ENCODE results near the gene OR7D2. TPM values are rescaled to one million over a fixed set of nuclear protein-coding genes. Genes with fewer than 3 reads are reported as not detected.

The OR7D2 gene
- total RNA-seq, 2 donors from 2014 or later, result 0.17 TPM; not detected in 1

GRCh38 chr19:9156304-9156703, 22.5 kb upstream of the OR7D2 start:
- H3K4me1 ChIP-seq (replicated peaks), result no peaks in the 10 kb centered on the region
- intact Hi-C loops (cut with DNase I), result no loop called here
- H3K4me3 ChIP-seq, result no peak overlapping the region
- no peak overlapping the region for H3K27ac ChIP-seq
- TF ChIP-seq POLR2A (IDR thresholded peaks at IDR 0.05), result no peak
- TF ChIP-seq CTCF (IDR thresholded peaks at IDR 0.05), result no peak
- TF ChIP-seq POLR2AphosphoS5 (IDR thresholded peaks at IDR 0.05), result no peak
- 91% methylated on average over 1 of the region's 1 CpG for WGBS
- H3K36me3 ChIP-seq, result peaks cover 21 to 25% of the 10 kb centered on the region in 2 donors
- no peaks in the 10 kb centered on the region for H3K9me3 ChIP-seq
- no peaks in the 10 kb centered on the region for H3K27me3 ChIP-seq (replicated peaks; ENCODE audit: insufficient read depth)
- no peak for DNase-seq (ENCODE audit: low spot score)

GRCh38 chr19:9159891-9160290, 18.9 kb upstream of the OR7D2 start:
- no peaks in the 10 kb centered on the region for H3K9me3 ChIP-seq
- H3K27me3 ChIP-seq (replicated peaks; ENCODE audit: insufficient read depth), result no peaks in the 10 kb centered on the region
- H3K27ac ChIP-seq, result no peak overlapping the region
- 98% methylated on average over 13 of the region's 13 CpGs for WGBS
- intact Hi-C loops (cut with DNase I), result no loop called here
- no peak for DNase-seq (ENCODE audit: low spot score)
- TF ChIP-seq POLR2A (IDR thresholded peaks at IDR 0.05), result no peak
- no peak for TF ChIP-seq CTCF (IDR thresholded peaks at IDR 0.05)
- no peak for TF ChIP-seq POLR2AphosphoS5 (IDR thresholded peaks at IDR 0.05)
- H3K36me3 ChIP-seq, result peaks cover 21 to 43% of the 10 kb centered on the region in 2 donors
- H3K4me3 ChIP-seq, result no peak overlapping the region
- no peaks in the 10 kb centered on the region for H3K4me1 ChIP-seq (replicated peaks)

GRCh38 chr19:9161427-9161826, 17.4 kb upstream of the OR7D2 start:
- Histone ChIP-seq H3K27ac (no peak overlapping the region), H3K36me3 (peaks cover 19 to 40% of the 10 kb centered on the region in 2 donors), H3K4me1 (replicated peaks) (no peaks in the 10 kb centered on the region), H3K9me3 (no peaks in the 10 kb centered on the region), H3K4me3 (no peak overlapping the region), H3K27me3 (replicated peaks; ENCODE audit: insufficient read depth) (no peaks in the 10 kb centered on the region)
- intact Hi-C loops (cut with DNase I), result no loop called here
- 94% methylated on average over 12 of the region's 12 CpGs for WGBS
- TF ChIP-seq CTCF (IDR thresholded peaks at IDR 0.05), result no peak
- TF ChIP-seq POLR2AphosphoS5 (IDR thresholded peaks at IDR 0.05), result no peak
- no peak for TF ChIP-seq POLR2A (IDR thresholded peaks at IDR 0.05)
- no peak for DNase-seq (ENCODE audit: low spot score)

GRCh38 chr19:9165261-9165660, 13.5 kb upstream of the OR7D2 start:
- Histone ChIP-seq H3K27me3 (replicated peaks; ENCODE audit: insufficient read depth) (no peaks in the 10 kb centered on the region), H3K27ac (no peak overlapping the region), H3K4me1 (replicated peaks) (no peaks in the 10 kb centered on the region), H3K36me3 (peaks cover 4 to 28% of the 10 kb centered on the region in 2 donors), H3K4me3 (no peak overlapping the region), H3K9me3 (no peaks in the 10 kb centered on the region)
- DNase-seq (ENCODE audit: low spot score), result no peak
- WGBS, result 92% methylated on average over 3 of the region's 3 CpGs
- intact Hi-C loops (cut with DNase I), result no loop called here
- TF ChIP-seq POLR2AphosphoS5 (IDR thresholded peaks at IDR 0.05) (no peak), POLR2A (IDR thresholded peaks at IDR 0.05) (no peak), CTCF (IDR thresholded peaks at IDR 0.05) (no peak)

- intact Hi-C loops (cut with DNase I), result no loop called here
- no peak overlapping the region for H3K4me3 ChIP-seq
- H3K9me3 ChIP-seq, result no peaks in the 10 kb centered on the region
- H3K27ac ChIP-seq, result no peak overlapping the region
- peaks cover 0 to 12% of the 10 kb centered on the region in 2 donors for H3K36me3 ChIP-seq
- no peaks in the 10 kb centered on the region for H3K27me3 ChIP-seq (replicated peaks; ENCODE audit: insufficient read depth)
- DNase-seq (ENCODE audit: low spot score), result no peak
- 67% methylated on average over 4 of the region's 4 CpGs for WGBS
- no peak for TF ChIP-seq POLR2AphosphoS5 (IDR thresholded peaks at IDR 0.05)
- no peak for TF ChIP-seq POLR2A (IDR thresholded peaks at IDR 0.05)
- H3K4me1 ChIP-seq (replicated peaks), result no peaks in the 10 kb centered on the region
Observed at GRCh38 chr19:9166846-9167245, 11.9 kb upstream of the OR7D2 start.

Data from prostate gland (tissue), 2 donors.